ENCODE measurements around the gene PPIAL4G.
"Not testable (repeated sequence)": the region's sequence is repeated elsewhere in the genome, so short reads cannot be mapped to it uniquely, and the experiment has no call there.

Gene PPIAL4G

GRCh38 chr1:148483029-148483428 lies at the start of gene PPIAL4G:
TSS of gene PPIAL4G (minus strand) at chr1:148483302. CDS start at chr1:148483252, 50 bp downstream.
- DNase-seq = not testable (repeated sequence)

DNA sequence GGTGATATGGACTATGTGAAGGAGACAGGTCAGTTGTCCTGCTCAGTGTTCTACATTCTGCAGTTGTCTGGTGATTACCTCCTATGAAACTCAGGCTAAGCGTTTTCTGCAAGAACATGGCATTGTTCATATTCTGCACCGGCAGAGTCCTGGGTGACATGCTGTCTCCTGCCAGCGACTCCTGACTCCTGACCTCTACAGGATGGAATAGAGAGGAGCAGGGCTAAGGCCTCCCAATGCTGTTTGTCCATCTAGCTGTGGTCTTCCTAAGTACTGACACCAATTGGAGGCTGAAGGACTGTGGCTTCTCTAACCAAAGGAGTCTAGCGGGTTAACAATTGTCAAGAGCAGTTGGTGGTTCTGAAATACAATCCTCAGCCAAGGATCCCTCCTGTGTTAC lies 49.1 kb upstream of the PPIAL4G start:
- not testable (repeated sequence) for DNase-seq

DNA sequence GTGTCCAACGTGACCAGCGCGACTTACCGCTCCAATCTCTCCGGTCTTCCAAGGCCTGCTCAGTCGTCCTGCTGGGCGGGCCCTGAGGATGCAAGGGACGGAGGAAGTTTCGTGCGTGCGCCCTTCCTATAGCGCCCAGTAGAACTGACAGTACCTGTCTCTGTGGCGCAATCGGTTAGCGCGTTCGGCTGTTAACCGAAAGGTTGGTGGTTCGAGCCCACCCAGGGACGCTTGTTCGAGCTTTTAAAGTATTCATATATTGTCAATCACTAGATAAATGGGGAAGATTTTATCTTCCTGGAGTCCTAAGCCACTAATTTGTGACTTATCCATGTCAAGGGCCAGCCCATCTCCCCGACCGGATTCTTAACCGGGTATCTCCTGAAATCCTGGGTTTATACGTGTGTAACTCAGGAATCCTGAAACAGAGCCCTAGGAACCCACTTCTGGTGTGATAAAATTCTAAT lies 46.0 kb upstream of the PPIAL4G start:
- DNase-seq = peak; percentile 49

GRCh38 chr1:148528591-148528990 lies 45.5 kb upstream of the PPIAL4G start:
- not testable (repeated sequence) for DNase-seq

DNA sequence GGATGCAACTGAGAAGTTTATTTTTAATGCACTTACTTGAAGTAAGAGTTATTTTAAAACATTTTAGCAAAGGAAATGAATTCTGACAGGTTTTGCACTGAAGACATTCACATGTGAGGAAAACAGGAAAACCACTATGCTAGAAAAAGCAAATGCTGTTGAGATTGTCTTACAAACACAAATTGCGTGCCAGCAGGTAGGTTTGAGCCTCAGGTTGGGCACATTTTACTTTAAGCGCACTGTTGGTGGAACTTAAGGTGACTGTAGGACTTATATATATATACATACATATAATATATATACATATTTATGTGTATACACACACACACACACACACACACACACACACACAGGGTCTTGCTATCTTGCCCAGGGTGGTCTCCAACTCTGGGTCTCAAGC lies 43.5 kb upstream of the PPIAL4G start:
- DNase-seq = not testable (repeated sequence)

DNA sequence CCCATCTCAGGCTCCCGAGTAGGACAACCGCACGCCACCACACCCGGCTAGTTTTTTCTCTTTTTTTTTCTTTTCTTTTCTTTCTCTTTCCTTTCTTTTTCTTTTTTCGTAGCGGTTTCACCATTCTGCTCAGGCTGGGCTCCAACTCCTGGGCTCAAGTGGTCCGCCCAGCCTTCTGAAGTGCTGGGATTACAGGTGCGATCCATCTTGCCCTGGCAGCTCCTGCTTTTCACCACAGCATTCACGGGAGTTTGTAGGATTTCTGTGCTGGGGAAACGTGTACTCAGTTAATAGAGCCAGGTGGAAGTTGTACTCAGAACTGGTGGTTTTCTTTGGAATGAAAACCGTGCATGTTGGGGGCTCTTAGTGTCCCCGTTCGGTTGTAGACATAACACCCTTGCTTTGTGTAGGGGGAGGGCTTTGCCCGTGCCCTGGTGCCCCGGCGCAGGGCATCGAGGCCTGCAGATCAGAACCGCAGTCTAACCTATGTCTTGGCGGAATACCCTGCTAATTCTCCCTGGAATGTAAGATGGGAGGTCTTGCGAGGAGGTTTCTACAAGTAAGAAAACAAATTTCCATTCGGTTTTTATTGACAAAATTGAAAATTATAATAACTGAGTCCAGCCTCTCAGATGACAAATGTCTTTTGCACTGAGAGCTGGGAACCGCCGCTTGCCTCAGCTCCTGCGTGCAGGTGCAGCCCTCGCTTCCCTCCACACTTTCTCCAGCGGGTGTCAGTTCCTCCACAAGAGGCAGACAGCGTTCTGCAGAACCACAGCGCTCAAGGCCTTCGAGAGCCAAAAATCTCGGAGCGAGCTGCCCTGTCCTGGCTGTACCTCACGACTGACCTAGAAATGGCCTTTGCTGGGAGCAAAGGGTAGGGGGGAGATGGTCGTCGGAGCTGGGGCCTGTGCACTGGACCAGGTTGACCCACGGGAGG lies 40.4 kb upstream of the PPIAL4G start:
- DNase-seq = not testable (repeated sequence)

DNA sequence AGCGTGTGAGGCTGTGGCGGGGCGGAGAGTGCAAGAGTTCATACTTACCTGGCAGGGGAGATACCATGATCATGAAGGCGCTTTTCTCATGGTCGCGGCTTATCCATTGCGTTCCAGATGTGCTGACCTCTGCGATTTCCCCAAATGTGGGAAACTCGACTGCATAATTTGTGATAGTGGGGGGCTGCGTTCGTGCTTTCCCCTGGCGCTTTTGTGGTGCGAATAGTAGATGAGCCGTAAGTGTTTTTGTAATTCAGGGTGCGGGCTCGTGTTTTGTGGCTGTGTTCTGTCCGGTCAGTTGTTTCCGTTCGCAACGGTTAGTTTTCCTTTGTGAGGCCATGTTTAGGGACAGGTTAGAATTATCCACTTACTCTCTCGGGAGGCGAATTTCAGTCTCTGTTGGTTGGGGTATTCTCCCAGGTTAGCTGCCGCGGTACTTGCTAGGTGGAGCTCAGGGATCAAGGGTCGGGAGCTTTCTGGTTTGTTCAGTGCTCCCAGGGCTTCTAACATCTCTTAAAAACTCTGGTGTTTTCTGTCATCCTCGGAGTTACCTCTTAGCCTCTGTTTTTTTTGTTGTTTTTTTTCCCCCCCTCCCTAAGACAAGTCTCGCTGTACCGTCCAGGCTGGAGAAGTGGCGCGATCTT lies 39.6 kb upstream of the PPIAL4G start:
- peak; percentile 84 for DNase-seq

- DNase-seq = peak; percentile 81
Measured at GRCh38 chr1:148522072-148522471, 39.0 kb upstream of the PPIAL4G start.

- not testable (repeated sequence) for DNase-seq
Measured at GRCh38 chr1:148514310-148514709, 31.2 kb upstream of the PPIAL4G start.

DNA sequence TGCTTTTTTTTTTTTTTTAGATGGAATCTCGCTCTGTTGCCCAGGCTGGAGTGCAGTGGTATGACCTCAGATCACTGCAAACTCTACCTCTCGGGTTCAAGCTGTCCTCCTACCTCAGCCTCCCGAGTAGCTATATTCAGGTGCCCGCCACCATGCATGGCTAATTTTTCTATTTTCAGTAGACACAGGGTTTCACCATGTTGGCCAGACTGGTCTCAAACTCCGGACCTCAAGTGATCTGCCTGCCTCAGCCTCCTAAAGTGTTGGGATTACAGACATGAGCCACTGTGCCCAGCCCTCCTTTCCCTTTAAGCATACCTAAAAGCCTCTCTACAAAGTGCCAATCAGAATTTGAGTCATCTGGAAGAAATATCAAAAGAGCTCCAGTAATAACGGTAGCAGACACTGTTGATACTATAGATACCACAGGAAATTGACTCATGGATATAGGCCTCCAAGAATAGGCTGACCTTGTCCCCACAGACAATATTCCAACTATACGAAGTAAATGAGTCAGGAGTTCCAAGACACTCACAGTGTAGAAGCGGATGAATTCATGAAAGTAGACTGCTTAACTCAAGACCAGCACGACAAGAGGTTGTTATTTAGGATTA lies 29.6 kb upstream of the PPIAL4G start:
- DNase-seq = not testable (repeated sequence)

GRCh38 chr1:148493933-148494332 lies 10.8 kb upstream of the PPIAL4G start:
- not testable (repeated sequence) for DNase-seq

GRCh38 chr1:148481134-148481533 lies 2.0 kb downstream of the PPIAL4G start:
- not testable (repeated sequence) for DNase-seq

DNA sequence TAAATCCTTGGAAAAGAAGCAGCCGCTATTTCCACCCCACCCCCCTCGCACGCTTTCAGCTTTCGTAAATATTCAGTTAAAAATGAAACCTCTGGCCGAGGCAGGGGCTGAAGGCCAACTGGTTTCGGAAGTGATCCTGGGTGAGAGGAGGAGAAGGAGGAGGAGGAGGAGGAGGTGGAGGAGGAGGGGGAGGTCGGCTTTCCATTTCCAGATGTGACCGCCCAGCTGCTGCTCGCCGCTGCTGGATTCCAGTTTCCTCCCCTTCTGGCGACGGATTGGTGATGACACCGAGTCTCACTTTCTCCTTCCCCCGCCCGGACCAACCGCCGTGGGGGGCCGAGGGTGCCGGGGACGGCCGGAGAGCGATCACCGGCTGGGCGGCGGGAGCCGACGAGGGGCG lies 23.4 kb downstream of the PPIAL4G start:
- not testable (repeated sequence) for DNase-seq

GRCh38 chr1:148458901-148459581 lies 24.1 kb downstream of the PPIAL4G start:
- DNase-seq = peak; percentile 52

GRCh38 chr1:148458398-148458797 lies 24.7 kb downstream of the PPIAL4G start:
- not testable (repeated sequence) for DNase-seq

DNA sequence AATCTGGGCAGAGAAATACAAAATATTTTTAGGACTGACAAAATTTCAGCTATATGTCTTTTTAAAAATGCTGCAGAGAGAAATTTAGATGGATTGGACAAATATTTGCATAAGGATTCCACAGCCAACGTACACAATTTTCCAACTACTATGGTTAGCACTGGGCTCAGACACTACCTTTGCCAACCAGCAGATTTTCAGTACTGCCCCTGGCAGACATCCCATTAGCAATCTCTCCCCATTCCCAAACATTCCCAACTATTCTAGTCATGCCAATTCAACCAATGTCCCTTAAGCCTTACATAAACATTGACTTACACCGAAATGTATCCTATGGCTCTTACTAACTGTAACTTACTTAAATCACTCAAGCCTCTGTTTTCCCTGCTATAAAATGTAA lies 30.3 kb downstream of the PPIAL4G start:
- not testable (repeated sequence) for DNase-seq

DNA sequence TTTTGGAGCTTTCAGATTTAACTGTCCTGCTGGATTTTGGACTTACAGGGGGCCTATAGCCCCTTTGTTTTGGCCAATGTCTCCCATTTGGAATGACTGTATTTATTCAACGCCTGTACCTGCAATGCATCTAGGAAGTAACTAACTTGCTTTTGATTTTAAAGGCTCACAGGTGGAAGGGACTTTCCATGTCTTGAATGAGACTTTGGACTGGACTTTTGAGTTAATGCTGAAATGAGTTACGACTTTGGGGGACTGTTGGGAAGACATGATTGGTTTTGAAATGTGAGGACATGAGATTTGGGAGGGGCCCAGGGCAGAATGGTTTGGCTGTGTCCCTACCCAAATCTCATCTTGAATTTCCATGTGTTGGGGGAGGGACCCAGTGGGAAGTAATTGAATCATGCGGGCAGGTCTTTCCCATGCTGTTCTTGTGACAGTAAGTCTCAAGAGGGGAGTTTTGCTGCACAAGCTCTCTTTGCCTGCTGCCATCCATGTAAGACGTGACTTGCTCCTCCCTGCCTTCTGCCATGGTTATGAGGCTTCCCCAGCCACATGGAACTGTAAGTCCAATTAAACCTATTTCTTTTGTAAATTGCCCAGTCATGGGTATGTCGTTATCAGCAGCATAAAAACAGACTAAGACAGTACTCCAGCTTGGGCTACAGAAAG lies 43.3 kb downstream of the PPIAL4G start:
- DNase-seq = not testable (repeated sequence)

DNA sequence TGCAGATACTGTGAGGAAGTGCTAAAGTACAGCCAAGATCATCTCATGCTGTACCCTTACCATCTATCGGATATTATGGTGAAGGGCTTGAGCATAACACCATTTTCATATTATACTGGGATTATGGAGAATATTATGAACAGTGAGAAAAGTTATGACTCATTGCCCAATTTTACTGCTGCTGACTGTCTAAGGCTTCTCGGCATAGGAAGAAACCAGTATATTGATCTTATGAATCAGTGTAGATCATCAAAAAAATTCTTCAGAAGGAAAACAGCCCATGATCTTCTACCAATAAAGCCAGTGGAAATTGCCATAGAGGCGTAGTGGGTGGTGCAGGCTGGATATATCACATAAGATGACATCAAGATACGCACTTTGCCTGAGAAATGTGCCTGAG lies 47.7 kb downstream of the PPIAL4G start:
- DNase-seq = no peak

DNA sequence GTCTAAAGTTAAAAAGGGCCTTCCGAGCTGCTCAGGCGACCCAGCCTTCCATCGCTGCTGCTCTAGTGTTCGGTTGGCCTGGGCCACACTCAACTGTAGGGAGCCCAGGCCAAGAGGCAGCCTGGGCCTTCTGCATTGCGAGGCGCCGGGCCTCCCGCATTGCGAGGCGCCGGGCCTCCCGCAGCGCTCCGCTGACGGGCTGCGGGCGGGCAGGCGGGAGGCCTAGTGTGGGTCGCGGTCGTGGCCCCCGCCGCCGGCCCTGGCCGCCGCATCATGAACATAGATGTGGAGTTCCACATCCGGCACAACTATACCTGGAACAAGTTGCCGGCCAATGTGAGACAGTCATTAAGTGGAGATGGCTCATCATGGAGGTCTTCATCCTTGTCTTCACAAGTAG lies 48.3 kb downstream of the PPIAL4G start:
- no peak for DNase-seq

DNA sequence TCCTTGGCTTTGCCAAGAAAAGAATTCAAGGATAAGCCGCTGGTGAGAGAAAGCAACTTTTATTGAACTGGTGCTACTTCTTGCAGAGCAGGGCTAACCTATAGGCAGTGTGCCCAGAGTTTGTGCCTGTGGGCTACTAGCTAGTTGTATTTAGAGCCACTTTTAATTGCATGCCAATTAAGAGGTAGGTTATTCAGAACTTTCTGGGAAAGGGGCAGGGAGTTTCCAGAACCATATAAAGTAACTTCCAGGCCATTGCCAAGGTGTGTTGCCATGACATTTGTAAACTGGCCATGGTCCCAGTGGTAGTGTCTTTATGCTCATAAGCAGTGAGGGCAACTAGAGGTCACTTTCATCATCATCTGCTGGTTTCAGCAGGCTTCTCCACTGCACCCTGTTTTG lies 50.2 kb downstream of the PPIAL4G start:
- DNase-seq = not testable (repeated sequence)

All from right forelimb (tissue), 1 donor.